ENCODE data around the gene BGN. TPM values are rescaled to one million over a fixed set of nuclear protein-coding genes. Genes with fewer than 3 reads are reported as not detected.

The BGN gene
- total RNA-seq, 4 donors from 2014 or later, result 1.1 to 50.7 (median 9.8) TPM

- H3K9me3 ChIP-seq, result no peaks in the 10 kb centered on the region
- intact Hi-C loops (cut with DNase I; ENCODE audit: low total_unique reads), result no loop called here
- no peak for DNase-seq
- H3K36me3 ChIP-seq, result no peaks in the 10 kb centered on the region
- ATAC-seq, result no peak
- H3K27ac ChIP-seq, result no peak overlapping the region
- TF ChIP-seq CTCF (IDR thresholded peaks at IDR 0.05 in 4 of 5, conservative IDR thresholded peaks at IDR 0.05 in 1 of 5), result no peak
- TF ChIP-seq POLR2A (IDR thresholded peaks at IDR 0.05), result no peak
- H3K4me3 ChIP-seq, result no peak overlapping the region
- peaks cover 0 to 11% (median 0%) of the 10 kb centered on the region in 3 donors for H3K27me3 ChIP-seq
- in situ Hi-C loops (cut with MboI; ENCODE audit: low sequenced_read_pairs in 4 of 4), result loop anchor here in 2 of 4 donors (25.0 kb wide), 1 partner anchor 539 kb away; no protein-coding TSS in a partner anchor
- H3K4me1 ChIP-seq, result no peaks in the 10 kb centered on the region
Measured at GRCh38 chrX:153501530-153501929, 6.8 kb downstream of the BGN start.

GRCh38 chrX:153502131-153502530 is 7.4 kb downstream of the BGN start:
- in situ Hi-C loops (cut with MboI; ENCODE audit: low sequenced_read_pairs in 4 of 4) (loop anchor here in 2 of 4 donors (25.0 kb wide), 1 partner anchor 540 kb away; no protein-coding TSS in a partner anchor), intact Hi-C loops (cut with DNase I; ENCODE audit: low total_unique reads) (no loop called here)
- Histone ChIP-seq H3K4me3 (no peak overlapping the region), H3K4me1 (no peaks in the 10 kb centered on the region), H3K36me3 (no peaks in the 10 kb centered on the region), H3K27me3 (peaks cover 0 to 11% (median 0%) of the 10 kb centered on the region in 3 donors), H3K27ac (no peak overlapping the region), H3K9me3 (no peaks in the 10 kb centered on the region)
- TF ChIP-seq CTCF (IDR thresholded peaks at IDR 0.05 in 4 of 5, conservative IDR thresholded peaks at IDR 0.05 in 1 of 5), result no peak
- no peak for TF ChIP-seq POLR2A (IDR thresholded peaks at IDR 0.05)
- ATAC-seq (no peak), DNase-seq (no peak)

- no peaks in the 10 kb centered on the region for H3K9me3 ChIP-seq
- no peak for DNase-seq
- H3K36me3 ChIP-seq, result no peaks in the 10 kb centered on the region
- TF ChIP-seq CTCF (IDR thresholded peaks at IDR 0.05 in 4 of 5, conservative IDR thresholded peaks at IDR 0.05 in 1 of 5) (no peak), POLR2A (IDR thresholded peaks at IDR 0.05) (no peak)
- H3K4me3 ChIP-seq, result no peak overlapping the region
- no peak overlapping the region for H3K27ac ChIP-seq
- peaks cover 0 to 11% (median 0%) of the 10 kb centered on the region in 3 donors for H3K27me3 ChIP-seq
- intact Hi-C loops (cut with DNase I; ENCODE audit: low total_unique reads) (no loop called here), in situ Hi-C loops (cut with MboI; ENCODE audit: low sequenced_read_pairs in 4 of 4) (loop anchor here in 2 of 4 donors (25.0 kb wide), 1 partner anchor 540 kb away; no protein-coding TSS in a partner anchor)
- no peaks in the 10 kb centered on the region for H3K4me1 ChIP-seq
- ATAC-seq, result no peak
Measured at GRCh38 chrX:153502796-153503195, 8.0 kb downstream of the BGN start.

GRCh38 chrX:153504445-153505016 is 9.8 kb downstream of the BGN start:
- in situ Hi-C loops (cut with MboI; ENCODE audit: low sequenced_read_pairs in 4 of 4), result loop anchor here in 2 of 4 donors (25.0 kb wide), 1 partner anchor 542 kb away; no protein-coding TSS in a partner anchor
- Histone ChIP-seq H3K27me3 (peaks cover 0 to 6% (median 0%) of the 10 kb centered on the region in 3 donors), H3K9me3 (no peaks in the 10 kb centered on the region), H3K4me3 (no peak overlapping the region), H3K27ac (no peak overlapping the region), H3K36me3 (no peaks in the 10 kb centered on the region), H3K4me1 (no peaks in the 10 kb centered on the region)
- no peak for DNase-seq
- TF ChIP-seq CTCF (IDR thresholded peaks at IDR 0.05 in 4 of 5, conservative IDR thresholded peaks at IDR 0.05 in 1 of 5) (no peak), POLR2A (IDR thresholded peaks at IDR 0.05) (no peak)
- intact Hi-C loops (cut with DNase I; ENCODE audit: low total_unique reads), result loop anchor here (5.0 kb wide), 1 partner anchor 562 kb away; no protein-coding TSS in a partner anchor
- ATAC-seq, result no peak

Data from gastrocnemius medialis (tissue), 4 donors.